ENCODE measurements around the gene IL4R.

IL4R gene

DNA sequence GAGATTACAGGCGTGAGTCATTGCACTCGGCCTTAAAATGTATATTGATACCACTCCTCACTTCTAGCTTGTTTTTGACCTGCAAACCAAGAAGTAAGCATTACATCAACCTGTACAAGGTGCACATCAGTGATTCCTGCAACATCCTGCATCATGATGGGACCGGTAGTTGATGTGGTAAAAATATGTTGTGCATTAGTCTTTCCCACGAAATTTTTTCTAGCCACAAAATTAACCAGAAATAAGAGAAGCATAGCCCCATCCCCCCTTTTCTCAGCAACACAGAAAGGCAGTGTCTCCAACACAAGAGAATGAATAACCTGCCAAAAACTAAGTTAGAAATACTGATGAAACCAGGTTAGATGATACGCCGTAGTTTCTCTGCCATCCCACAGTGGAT lies 24.1 kb upstream of the IL4R start:
- Histone ChIP-seq H3K9me3 (ENCODE audit: insufficient read depth, low read depth, low read length) (no peaks in the 10 kb centered on the region), H3K14ac (ENCODE audit: low read length) (no peak overlapping the region), H3K79me1 (ENCODE audit: low read length) (no peaks in the 10 kb centered on the region), H2BK120ac (ENCODE audit: insufficient read depth, low read length, poor library complexity) (no peak overlapping the region), H2AFZ (ENCODE audit: insufficient read depth, low read length, poor library complexity) (no peak overlapping the region), H3K18ac (ENCODE audit: low read length) (no peak overlapping the region), H3K36me3 (ENCODE audit: control insufficient read depth in 1 of 2, insufficient read depth in 2 of 2, low read length in 2 of 2) (no peaks in the 10 kb centered on the region), H3K4me3 (ENCODE audit: low read depth, low read length) (no peak overlapping the region), H3K23ac (ENCODE audit: low read length) (no peak overlapping the region), H4K91ac (ENCODE audit: low read depth, low read length) (no peak overlapping the region), H3K4me1 (ENCODE audit: control insufficient read depth in 1 of 2, insufficient read depth in 2 of 2, low read length in 2 of 2) (no peaks in the 10 kb centered on the region), H3K27ac (ENCODE audit: low read depth, low read length) (no peak overlapping the region), H2AK5ac (ENCODE audit: low read length) (no peak overlapping the region), H3K4me2 (ENCODE audit: low read length) (no peak overlapping the region), H3K79me2 (ENCODE audit: control insufficient read depth, insufficient read depth, low read length, poor library complexity) (no peaks in the 10 kb centered on the region), H3K27me3 (ENCODE audit: insufficient read depth, low read length) (no peaks in the 10 kb centered on the region), H3K4ac (ENCODE audit: low read depth, low read length) (no peak overlapping the region), H4K8ac (ENCODE audit: low read depth, low read length) (no peak overlapping the region), H2BK5ac (ENCODE audit: low read depth, low read length, poor library complexity) (no peak overlapping the region), H4K12ac (ENCODE audit: low read depth, low read length) (no peak overlapping the region), H3K9ac (ENCODE audit: low read length) (no peak overlapping the region), H2BK12ac (ENCODE audit: low read length) (no peak overlapping the region)
- no peak for DNase-seq
- WGBS (ENCODE audit: extremely low coverage, insufficient coverage, insufficient read length), result no CpG with 5 or more reads among the region's 6 CpGs

DNA sequence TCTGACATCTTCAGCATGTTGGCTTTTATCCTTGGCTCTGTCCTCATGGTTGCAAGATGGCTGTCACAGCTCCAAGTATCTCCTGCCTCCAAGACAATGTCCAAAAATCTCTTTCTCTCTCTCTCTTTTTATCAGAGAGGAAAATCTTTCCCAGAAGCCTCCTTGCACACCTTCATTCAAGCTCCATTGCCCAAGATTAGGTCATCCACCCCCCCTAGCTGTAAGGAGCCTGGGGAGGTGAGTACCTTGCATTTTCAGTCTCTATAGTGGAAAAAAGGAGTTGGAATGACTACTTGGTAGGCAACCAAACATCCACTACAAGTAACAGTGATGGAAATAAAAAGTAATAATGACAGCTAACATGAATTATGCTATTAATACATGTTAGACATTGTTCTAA lies 23.2 kb upstream of the IL4R start:
- Histone ChIP-seq H2BK5ac (ENCODE audit: low read depth, low read length, poor library complexity) (no peak overlapping the region), H3K23ac (ENCODE audit: low read length) (no peak overlapping the region)

DNA sequence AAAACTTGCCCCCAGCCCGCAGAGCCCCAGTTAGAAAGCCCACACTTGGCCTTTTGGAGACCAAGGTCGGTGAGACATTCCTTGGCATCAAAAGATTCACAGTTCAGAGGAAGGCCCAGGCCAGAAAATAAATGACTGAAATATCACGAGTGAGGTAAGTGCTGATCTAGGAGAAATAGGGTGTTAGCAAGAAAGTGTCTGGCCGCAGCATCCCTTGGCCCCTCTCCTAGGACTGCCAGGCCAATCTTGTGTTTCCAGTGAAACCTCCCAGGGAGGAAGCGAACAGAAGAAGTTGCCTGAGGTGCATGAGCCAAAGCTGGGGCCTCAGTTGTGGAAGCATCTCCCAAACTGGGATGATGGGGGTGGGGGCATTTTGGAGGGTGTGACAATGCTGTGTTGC lies 22.7 kb upstream of the IL4R start:
- no peak overlapping the region for H2BK120ac ChIP-seq (ENCODE audit: insufficient read depth, low read length, poor library complexity)
- WGBS (ENCODE audit: extremely low coverage, insufficient coverage, insufficient read length), result no CpG with 5 or more reads among the region's 5 CpGs
- H3K9me3 ChIP-seq (ENCODE audit: insufficient read depth, low read depth, low read length), result no peaks in the 10 kb centered on the region
- H4K8ac ChIP-seq (ENCODE audit: low read depth, low read length), result no peak overlapping the region
- no peak overlapping the region for H3K4ac ChIP-seq (ENCODE audit: low read depth, low read length)
- H2AFZ ChIP-seq (ENCODE audit: insufficient read depth, low read length, poor library complexity), result no peak overlapping the region
- no peaks in the 10 kb centered on the region for H3K79me2 ChIP-seq (ENCODE audit: control insufficient read depth, insufficient read depth, low read length, poor library complexity)
- H3K27me3 ChIP-seq (ENCODE audit: insufficient read depth, low read length), result no peaks in the 10 kb centered on the region
- no peak overlapping the region for H2BK5ac ChIP-seq (ENCODE audit: low read depth, low read length, poor library complexity)
- H3K18ac ChIP-seq (ENCODE audit: low read length), result no peak overlapping the region
- H3K9ac ChIP-seq (ENCODE audit: low read length), result no peak overlapping the region
- H3K27ac ChIP-seq (ENCODE audit: low read depth, low read length), result no peak overlapping the region
- DNase-seq, result no peak
- H3K4me1 ChIP-seq (ENCODE audit: control insufficient read depth in 1 of 2, insufficient read depth in 2 of 2, low read length in 2 of 2), result no peaks in the 10 kb centered on the region
- H3K14ac ChIP-seq (ENCODE audit: low read length), result no peak overlapping the region
- H3K23ac ChIP-seq (ENCODE audit: low read length), result no peak overlapping the region
- H3K36me3 ChIP-seq (ENCODE audit: control insufficient read depth in 1 of 2, insufficient read depth in 2 of 2, low read length in 2 of 2), result no peaks in the 10 kb centered on the region
- no peak overlapping the region for H4K91ac ChIP-seq (ENCODE audit: low read depth, low read length)
- no peak overlapping the region for H2AK5ac ChIP-seq (ENCODE audit: low read length)
- H3K79me1 ChIP-seq (ENCODE audit: low read length), result no peaks in the 10 kb centered on the region
- no peak overlapping the region for H3K4me3 ChIP-seq (ENCODE audit: low read depth, low read length)
- no peak overlapping the region for H4K12ac ChIP-seq (ENCODE audit: low read depth, low read length)
- H2BK12ac ChIP-seq (ENCODE audit: low read length), result no peak overlapping the region
- H3K4me2 ChIP-seq (ENCODE audit: low read length), result no peak overlapping the region

More for the DNA sequence above, 23.2 kb upstream of the IL4R start:
- H3K27ac ChIP-seq (ENCODE audit: low read depth, low read length), result no peak overlapping the region
- no peak overlapping the region for H2BK120ac ChIP-seq (ENCODE audit: insufficient read depth, low read length, poor library complexity)
- no peak overlapping the region for H2AFZ ChIP-seq (ENCODE audit: insufficient read depth, low read length, poor library complexity)
- DNase-seq, result no peak
- H3K36me3 ChIP-seq (ENCODE audit: control insufficient read depth in 1 of 2, insufficient read depth in 2 of 2, low read length in 2 of 2), result no peaks in the 10 kb centered on the region
- no peak overlapping the region for H3K18ac ChIP-seq (ENCODE audit: low read length)
- no peak overlapping the region for H2BK12ac ChIP-seq (ENCODE audit: low read length)
- H4K91ac ChIP-seq (ENCODE audit: low read depth, low read length), result no peak overlapping the region
- H3K79me2 ChIP-seq (ENCODE audit: control insufficient read depth, insufficient read depth, low read length, poor library complexity), result no peaks in the 10 kb centered on the region
- H3K4ac ChIP-seq (ENCODE audit: low read depth, low read length), result no peak overlapping the region
- H2AK5ac ChIP-seq (ENCODE audit: low read length), result no peak overlapping the region
- no peak overlapping the region for H3K4me2 ChIP-seq (ENCODE audit: low read length)
- H3K9me3 ChIP-seq (ENCODE audit: insufficient read depth, low read depth, low read length), result no peaks in the 10 kb centered on the region
- no peaks in the 10 kb centered on the region for H3K79me1 ChIP-seq (ENCODE audit: low read length)
- no peak overlapping the region for H3K14ac ChIP-seq (ENCODE audit: low read length)
- H3K27me3 ChIP-seq (ENCODE audit: insufficient read depth, low read length), result no peaks in the 10 kb centered on the region
- no peak overlapping the region for H4K12ac ChIP-seq (ENCODE audit: low read depth, low read length)
- no peak overlapping the region for H3K9ac ChIP-seq (ENCODE audit: low read length)
- no peak overlapping the region for H3K4me3 ChIP-seq (ENCODE audit: low read depth, low read length)
- no peak overlapping the region for H4K8ac ChIP-seq (ENCODE audit: low read depth, low read length)
- no peaks in the 10 kb centered on the region for H3K4me1 ChIP-seq (ENCODE audit: control insufficient read depth in 1 of 2, insufficient read depth in 2 of 2, low read length in 2 of 2)

DNA sequence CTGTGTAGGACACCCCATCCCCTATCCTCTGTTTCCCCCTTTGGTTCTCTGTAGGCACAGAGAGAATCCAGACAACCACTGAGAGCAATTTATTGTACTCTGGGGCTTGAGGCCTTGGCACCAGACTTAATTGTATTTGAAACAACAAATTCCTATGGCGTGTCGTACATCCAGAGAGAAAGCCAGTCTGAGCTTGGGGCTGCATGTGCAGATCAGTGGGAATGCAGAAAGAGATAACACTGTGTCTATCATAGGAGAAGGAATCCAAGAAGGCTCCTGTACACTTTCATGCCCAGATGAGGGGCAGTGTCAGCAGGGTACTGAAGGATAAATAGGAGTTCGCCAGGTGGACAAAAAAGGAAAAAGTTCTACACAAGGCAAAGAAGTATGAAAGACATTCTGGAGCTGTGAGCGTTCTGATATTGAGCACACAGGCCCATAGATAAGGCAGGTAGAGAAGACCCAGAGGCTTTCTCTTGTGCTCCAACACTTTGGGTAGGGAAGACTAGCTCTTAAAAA lies 22.0 kb upstream of the IL4R start:
- no peak overlapping the region for H2BK5ac ChIP-seq (ENCODE audit: low read depth, low read length, poor library complexity)
- WGBS (ENCODE audit: extremely low coverage, insufficient coverage, insufficient read length), result no CpG with 5 or more reads among the region's 4 CpGs
- no peak for DNase-seq

More for the DNA sequence above, 22.0 kb upstream of the IL4R start:
- H2AK5ac ChIP-seq (ENCODE audit: low read length), result no peak overlapping the region
- H3K4ac ChIP-seq (ENCODE audit: low read depth, low read length), result no peak overlapping the region
- H3K18ac ChIP-seq (ENCODE audit: low read length), result no peak overlapping the region
- H2BK12ac ChIP-seq (ENCODE audit: low read length), result no peak overlapping the region
- H4K12ac ChIP-seq (ENCODE audit: low read depth, low read length), result no peak overlapping the region
- H3K9ac ChIP-seq (ENCODE audit: low read length), result no peak overlapping the region
- no peak overlapping the region for H3K14ac ChIP-seq (ENCODE audit: low read length)
- no peak overlapping the region for H2AFZ ChIP-seq (ENCODE audit: insufficient read depth, low read length, poor library complexity)
- H3K36me3 ChIP-seq (ENCODE audit: control insufficient read depth in 1 of 2, insufficient read depth in 2 of 2, low read length in 2 of 2), result no peaks in the 10 kb centered on the region
- H3K27me3 ChIP-seq (ENCODE audit: insufficient read depth, low read length), result no peaks in the 10 kb centered on the region
- H3K23ac ChIP-seq (ENCODE audit: low read length), result no peak overlapping the region
- H4K8ac ChIP-seq (ENCODE audit: low read depth, low read length), result no peak overlapping the region
- H3K27ac ChIP-seq (ENCODE audit: low read depth, low read length), result no peak overlapping the region
- H3K4me3 ChIP-seq (ENCODE audit: low read depth, low read length), result no peak overlapping the region
- no peak overlapping the region for H4K91ac ChIP-seq (ENCODE audit: low read depth, low read length)
- H3K4me1 ChIP-seq (ENCODE audit: control insufficient read depth in 1 of 2, insufficient read depth in 2 of 2, low read length in 2 of 2), result no peaks in the 10 kb centered on the region
- no peak overlapping the region for H2BK120ac ChIP-seq (ENCODE audit: insufficient read depth, low read length, poor library complexity)
- H3K79me2 ChIP-seq (ENCODE audit: control insufficient read depth, insufficient read depth, low read length, poor library complexity), result no peaks in the 10 kb centered on the region
- H3K9me3 ChIP-seq (ENCODE audit: insufficient read depth, low read depth, low read length), result no peaks in the 10 kb centered on the region
- H3K4me2 ChIP-seq (ENCODE audit: low read length), result no peak overlapping the region
- no peaks in the 10 kb centered on the region for H3K79me1 ChIP-seq (ENCODE audit: low read length)

Data from trophoblast cell (in vitro differentiated cells and primary cell).